Smooth muscle cell (in vitro differentiated cells): ENCODE results near the gene LHB. TPM values are rescaled to one million over a fixed set of nuclear protein-coding genes. Genes with fewer than 3 reads are reported as not detected.

Experiments used
- DNase-seq: peaks from one replicate; lab custom pipeline; 2025; ENCODE audit not compliant: unreplicated experiment; lab: John Stamatoyannopoulos, UW
- H2AFZ ChIP-seq: fragments of 200-600 bp; sonication (generic); 2 replicates; pipeline ENCODE4 v1.6.0; 2016; ENCODE audit warnings: antibody characterized with exemption, low read depth, mild to moderate bottlenecking
- H3F3A ChIP-seq: fragments of 200-600 bp; sonication (generic); 2 replicates; pipeline ENCODE4 v1.6.0; 2017; ENCODE audit warnings: antibody characterized with exemption, low read depth
- H3K27ac ChIP-seq: fragments of 200-600 bp; sonication (generic); 2 replicates; pipeline ENCODE4 v1.5.1; 2016; ENCODE audit warnings: low read depth, mild to moderate bottlenecking
- H3K27me3 ChIP-seq: fragments of 200-600 bp; sonication (generic); 2 replicates; pipeline ENCODE4 v1.6.1; 2016; ENCODE audit warnings: low read depth, mild to moderate bottlenecking
- H3K36me3 ChIP-seq: fragments of 200-600 bp; sonication (generic); 2 replicates; pipeline ENCODE4 v1.5.1; 2016; ENCODE audit warnings: low read depth
- H3K4me1 ChIP-seq: fragments of 200-600 bp; sonication (generic); 2 replicates; pipeline ENCODE4 v1.5.1; 2016; ENCODE audit warnings: low read depth
- H3K4me2 ChIP-seq: fragments of 200-600 bp; sonication (generic); 2 replicates; pipeline ENCODE4 v1.6.0; 2016; ENCODE audit warnings: mild to moderate bottlenecking
- H3K4me3 ChIP-seq: fragments of 200-600 bp; sonication (generic); 2 replicates; pipeline ENCODE4 v1.5.1; 2016; ENCODE audit warnings: mild to moderate bottlenecking
- H3K79me2 ChIP-seq: fragments of 200-600 bp; sonication (generic); 2 replicates; pipeline ENCODE4 v1.6.0; 2016; ENCODE audit warnings: low read depth, mild to moderate bottlenecking
- H3K9ac ChIP-seq: fragments of 200-600 bp; sonication (generic); 2 replicates; pipeline ENCODE4 v1.6.0; 2016; ENCODE audit warnings: low read depth
- H3K9me3 ChIP-seq: fragments of 200-600 bp; sonication (generic); replicated peaks from 2 replicates; pipeline ENCODE4 v1.5.1; 2016; ENCODE audit warnings: low read depth
- H4K20me1 ChIP-seq: fragments of 200-600 bp; sonication (generic); 2 replicates; pipeline ENCODE4 v1.6.0; 2016; ENCODE audit warnings: low read depth
- CTCF ChIP-seq: fragments of 200-600 bp; sonication (generic); IDR thresholded peaks from 2 replicates; pipeline ENCODE4 v1.5.1; 2017; ENCODE audit warnings: borderline replicate concordance, mild to moderate bottlenecking, antibody characterized with exemption; ENCODE audit not compliant: insufficient read depth, poor library complexity, severe bottlenecking
- WGBS: methylation state at CpG from one replicate; pipeline ENCODE4 v1.1.7; 2016; ENCODE audit warnings: low lambda C conversion rate; 5-methylcytosine and 5-hydroxymethylcytosine counted together
- polyA plus RNA-seq: library from polyadenylated mRNA; unstranded; fragments of >200 nt; fragmentation: Nextera tagmentation; extraction: Ambion mirVana; gene quantifications from 2 replicates; pipeline ENCODE4 v1.2.1, GENCODE V29; 2016
- total RNA-seq: library from RNA; depleted of rRNA; stranded (reverse); fragments of >200 nt; gene quantifications from 2 replicates; pipeline ENCODE4 v1.2.3, GENCODE V29; 2014

LHB gene
- total and polyA plus RNA-seq, 2 experiments from 2014 or later = not detected

DNA sequence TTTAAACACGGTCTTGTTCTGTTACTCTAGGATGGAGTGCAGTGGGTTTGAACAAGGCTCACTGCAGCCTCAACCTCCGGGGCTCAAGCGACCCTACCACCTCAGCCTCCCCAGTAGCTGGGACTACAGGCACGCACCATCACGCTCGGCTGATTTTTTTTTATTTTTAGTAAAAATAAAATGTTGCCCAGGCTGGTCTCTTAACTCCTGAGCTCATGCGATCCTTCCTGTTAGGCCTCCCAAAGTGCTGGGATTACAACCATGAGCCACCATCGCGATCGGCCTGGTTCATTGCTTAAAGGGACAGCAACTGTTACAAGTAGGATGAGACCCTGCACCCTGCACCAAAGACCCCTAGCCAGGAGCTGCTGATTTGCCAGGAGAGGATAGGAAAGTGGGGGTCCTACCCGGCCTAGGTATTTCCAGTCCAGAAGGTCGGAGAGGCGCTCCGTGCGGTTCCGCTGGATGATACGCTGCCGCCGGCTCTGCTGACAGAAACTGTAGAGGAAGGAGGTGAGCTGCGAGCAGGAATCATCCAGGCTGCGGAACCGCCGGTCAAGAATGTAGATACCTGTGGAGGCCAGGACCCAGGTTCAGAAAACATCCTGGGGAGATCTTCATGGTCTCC is 46.6 kb downstream of the LHB start:
- peaks cover 8% of the 10 kb centered on the region for H3K4me1 ChIP-seq
- H3K9me3 ChIP-seq = no peaks in the 10 kb centered on the region
- no peak overlapping the region for H3K4me3 ChIP-seq
- H3K36me3 ChIP-seq = no peaks in the 10 kb centered on the region
- peaks cover 36% of the 10 kb centered on the region for H3F3A ChIP-seq
- H3K4me2 ChIP-seq = no peak overlapping the region
- H3K79me2 ChIP-seq = peaks cover 15% of the 10 kb centered on the region
- no peak overlapping the region for H3K9ac ChIP-seq
- H3K27ac ChIP-seq = no peak overlapping the region
- TF ChIP-seq CTCF = no peak
- no peaks in the 10 kb centered on the region for H3K27me3 ChIP-seq
- WGBS = 92% methylated on average over 23 of the region's 23 CpGs
- no peak for DNase-seq
- H4K20me1 ChIP-seq = peaks cover 55% of the 10 kb centered on the region
- no peak overlapping the region for H2AFZ ChIP-seq

DNA sequence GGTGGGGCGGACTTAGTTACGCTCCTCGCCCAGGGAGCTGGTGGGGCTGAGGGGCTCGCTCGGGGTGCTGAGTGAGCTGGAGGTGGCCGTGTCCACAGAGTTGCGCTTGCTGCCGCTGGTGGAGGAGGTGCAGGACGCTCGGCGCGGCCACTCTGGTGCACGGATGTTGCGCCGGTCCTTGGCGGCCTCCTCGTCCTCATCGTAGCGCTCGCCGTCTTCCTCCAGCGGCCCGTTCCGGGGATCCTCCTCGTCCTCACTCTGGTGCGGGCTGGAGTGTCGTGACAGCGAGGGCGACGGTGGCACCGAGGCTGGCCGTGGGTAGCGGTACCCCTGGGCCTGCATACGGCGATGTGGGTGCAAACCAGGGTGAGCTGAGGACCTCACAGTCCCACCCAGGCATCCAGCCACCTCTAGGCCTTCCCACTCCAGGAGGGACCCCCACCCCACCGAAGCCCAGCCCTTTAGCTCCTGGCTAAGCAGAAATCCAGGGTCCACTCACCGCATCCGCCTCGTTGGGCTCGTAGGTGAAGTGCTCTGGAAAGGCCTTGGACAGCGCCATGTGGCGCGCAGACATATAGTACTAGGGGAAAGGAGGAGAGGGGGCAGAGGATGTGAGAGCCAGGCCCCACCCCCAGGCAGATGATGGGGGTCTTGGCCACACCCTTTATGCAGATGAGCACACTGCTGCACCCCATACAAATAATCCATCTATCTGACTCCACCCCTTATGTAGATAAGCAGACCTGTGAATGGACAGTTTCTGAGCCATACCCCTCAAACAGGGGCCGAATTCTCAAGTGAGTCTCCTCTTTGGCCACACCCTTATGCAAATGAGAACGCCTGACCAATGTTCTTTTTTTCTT is 47.4 kb downstream of the LHB start:
- no peak for DNase-seq
- WGBS = 96% methylated on average over 44 of the region's 45 CpGs
- H3F3A ChIP-seq = peaks cover 36% of the 10 kb centered on the region
- H3K4me2 ChIP-seq = no peak overlapping the region
- H4K20me1 ChIP-seq = peaks cover 56% of the 10 kb centered on the region
- peaks cover 10% of the 10 kb centered on the region for H3K4me1 ChIP-seq
- H3K79me2 ChIP-seq = peaks cover 15% of the 10 kb centered on the region
- H2AFZ ChIP-seq = no peak overlapping the region
- TF ChIP-seq CTCF = no peak
- no peak overlapping the region for H3K4me3 ChIP-seq
- no peaks in the 10 kb centered on the region for H3K36me3 ChIP-seq
- H3K27ac ChIP-seq = no peak overlapping the region
- H3K9me3 ChIP-seq = no peaks in the 10 kb centered on the region
- no peaks in the 10 kb centered on the region for H3K27me3 ChIP-seq
- no peak overlapping the region for H3K9ac ChIP-seq

DNA sequence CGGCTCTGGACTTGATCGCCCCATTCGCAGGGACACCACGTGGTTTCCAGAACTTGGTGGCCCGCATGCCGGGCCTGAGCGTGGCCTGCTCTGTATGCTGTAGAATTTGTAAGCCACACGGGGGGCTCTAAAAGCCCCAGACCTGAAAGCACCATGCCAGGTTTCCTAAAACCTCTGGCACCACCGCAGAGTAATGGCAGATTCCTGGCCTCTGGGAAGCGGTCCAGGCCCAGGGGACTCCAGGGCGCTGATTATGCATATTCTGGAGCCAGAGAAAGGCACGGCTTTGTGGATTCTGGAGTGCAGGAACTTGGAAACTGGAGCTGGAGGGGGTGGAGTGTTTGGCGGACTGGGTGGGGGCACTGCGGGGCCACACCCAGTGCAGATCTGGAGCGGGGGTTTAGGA is 48.1 kb downstream of the LHB start:
- H3K27me3 ChIP-seq = no peaks in the 10 kb centered on the region
- no peaks in the 10 kb centered on the region for H3K36me3 ChIP-seq
- H3K4me3 ChIP-seq = no peak overlapping the region
- H4K20me1 ChIP-seq = peaks cover 56% of the 10 kb centered on the region
- peaks cover 33% of the 10 kb centered on the region for H3F3A ChIP-seq
- no peaks in the 10 kb centered on the region for H3K9me3 ChIP-seq
- peaks cover 17% of the 10 kb centered on the region for H3K4me1 ChIP-seq
- whole genome bisulfite sequencing = 97% methylated on average over 15 of the region's 15 CpGs
- no peak for TF ChIP-seq CTCF
- peaks cover 15% of the 10 kb centered on the region for H3K79me2 ChIP-seq
- no peak overlapping the region for H2AFZ ChIP-seq
- no peak overlapping the region for H3K9ac ChIP-seq
- no peak for DNase-seq
- H3K27ac ChIP-seq = no peak overlapping the region
- no peak overlapping the region for H3K4me2 ChIP-seq
